SK-N-MC (cell line): ENCODE measurements around the gene CALCOCO2.

Experiments used
- EZH2 ChIP-seq: fragments of 200-600 bp; sonication (generic); IDR thresholded peaks from one replicate; pipeline ENCODE4 v1.6.1; 2017; ENCODE audit warnings: antibody characterized with exemption
- FOXP2 ChIP-seq: optimal IDR thresholded peaks from 2 replicates; pipeline ENCODE3; 2011; ENCODE audit warnings: mild to moderate bottlenecking, moderate library complexity; ENCODE audit not compliant: insufficient read depth; ENCODE audit errors: extremely low read length, control extremely low read depth
- POLR2AphosphoS5 ChIP-seq: IDR thresholded peaks from 2 replicates; pipeline ENCODE4 v1.6.1; 2012; ENCODE audit warnings: mild to moderate bottlenecking, low read depth, low read length, borderline replicate concordance

GRCh38 chr17:48841395-48841831 is 10.6 kb downstream of the CALCOCO2 start:
- TF ChIP-seq POLR2AphosphoS5: no peak
- no peak for TF ChIP-seq EZH2
- no peak for TF ChIP-seq FOXP2
